Liver (tissue), 9 donors: ENCODE measurements around the gene GLIPR2. TPM values are rescaled to one million over a fixed set of nuclear protein-coding genes. Genes with fewer than 3 reads are reported as not detected.

Source experiments
- DNase-seq: peaks from one replicate; pipeline ENCODE4 v3.0.0-alpha.2; 2017; ENCODE audit warnings: low spot score
- H3K27ac ChIP-seq, 2 donors: one replicate each; pipeline ENCODE4 v1.7.0; 2013; ENCODE audit warnings: inconsistent platforms in 2 of 2, low read length in 2 of 2, control low read depth in 1 of 2, low read depth in 1 of 2, mild to moderate bottlenecking in 1 of 2
- H3K27me3 ChIP-seq, 4 donors: one replicate each; pipeline versions ENCODE4 v1.6.1 to v1.7.0; 2013; ENCODE audit warnings: low read length in 3 of 4, inconsistent platforms in 1 of 4, mild to moderate bottlenecking in 1 of 4, moderate library complexity in 1 of 4; ENCODE audit not compliant: control insufficient read depth in 4 of 4, insufficient read depth in 4 of 4
- H3K36me3 ChIP-seq, 4 donors: one replicate each; pipeline versions ENCODE4 v1.6.1 to v1.7.0; 2013; ENCODE audit warnings: low read length in 3 of 4, mild to moderate bottlenecking in 3 of 4, low read depth in 1 of 4, moderate library complexity in 1 of 4; ENCODE audit not compliant: control insufficient read depth in 4 of 4, insufficient read depth in 3 of 4
- H3K4me1 ChIP-seq, 4 donors: one replicate each; pipeline versions ENCODE4 v1.6.1 to v1.7.0; 2013; ENCODE audit warnings: low read length in 3 of 4, mild to moderate bottlenecking in 3 of 4, moderate library complexity in 1 of 4; ENCODE audit not compliant: control insufficient read depth in 4 of 4, insufficient read depth in 4 of 4
- H3K4me3 ChIP-seq, 3 donors: one replicate each; pipeline versions ENCODE4 v1.6.1 to v1.7.0; 2013; ENCODE audit warnings: low read length in 3 of 3, control low read depth in 1 of 3, low read depth in 1 of 3, mild to moderate bottlenecking in 1 of 3
- H3K9ac ChIP-seq, 2 donors: one replicate each; pipeline ENCODE4 v1.7.0; 2013; ENCODE audit warnings: low read length in 2 of 2, mild to moderate bottlenecking in 2 of 2, moderate library complexity in 2 of 2, control low read depth in 1 of 2, low read depth in 1 of 2
- H3K9me3 ChIP-seq, 4 donors: one replicate each; pipeline versions ENCODE4 v1.6.1 to v1.7.0; 2013; ENCODE audit warnings: low read length in 3 of 4; ENCODE audit not compliant: control insufficient read depth in 4 of 4
- ATF3 ChIP-seq: IDR thresholded peaks from 2 replicates; pipeline ENCODE4 v1.6.1; 2016; ENCODE audit warnings: antibody characterized with exemption
- EGR1 ChIP-seq, 2 donors: IDR thresholded peaks; 2 replicates each; pipeline ENCODE4 v1.6.1; 2016 to 2018; ENCODE audit warnings: antibody characterized with exemption in 2 of 2, low read depth in 2 of 2
- FOXA1 ChIP-seq: IDR thresholded peaks from 2 replicates; pipeline ENCODE4 v1.6.1; 2016; ENCODE audit warnings: antibody characterized with exemption
- FOXA2 ChIP-seq: IDR thresholded peaks from 2 replicates; pipeline ENCODE4 v1.6.1; 2016; ENCODE audit warnings: antibody characterized with exemption
- GABPA ChIP-seq, 2 donors: IDR thresholded peaks in 1 of 2; conservative IDR thresholded peaks in 1 of 2; 2 replicates each; pipeline ENCODE4 v1.6.1; 2016; ENCODE audit warnings: antibody characterized with exemption in 2 of 2, mild to moderate bottlenecking in 1 of 2, moderate library complexity in 1 of 2
- HNF4A ChIP-seq, 2 donors: conservative IDR thresholded peaks; 2 replicates each; pipeline ENCODE4 v1.6.1; 2016; ENCODE audit warnings: antibody characterized with exemption in 2 of 2, mild to moderate bottlenecking in 2 of 2
- HNF4G ChIP-seq: IDR thresholded peaks from 2 replicates; pipeline ENCODE4 v1.6.1; 2016; ENCODE audit warnings: antibody characterized with exemption
- JUND ChIP-seq, 2 donors: IDR thresholded peaks; 2 replicates each; pipeline ENCODE4 v1.6.1; 2016; ENCODE audit warnings: antibody characterized with exemption in 2 of 2
- MAX ChIP-seq: IDR thresholded peaks from 2 replicates; pipeline ENCODE4 v1.6.1; 2016; ENCODE audit warnings: antibody characterized with exemption
- NR2F2 ChIP-seq: IDR thresholded peaks from 2 replicates; pipeline ENCODE4 v1.6.1; 2016; ENCODE audit warnings: antibody characterized with exemption
- RAD21 ChIP-seq, 2 donors: IDR thresholded peaks; 2 replicates each; pipeline ENCODE4 v1.6.1; 2016; ENCODE audit warnings: antibody characterized with exemption in 2 of 2, mild to moderate bottlenecking in 2 of 2
- RXRA ChIP-seq, 2 donors: IDR thresholded peaks; 2 replicates each; pipeline ENCODE4 v1.6.1; 2017 to 2018; ENCODE audit warnings: antibody characterized with exemption in 2 of 2, mild to moderate bottlenecking in 1 of 2
- SP1 ChIP-seq: IDR thresholded peaks from 2 replicates; pipeline ENCODE4 v1.6.1; 2018; ENCODE audit warnings: antibody characterized with exemption, mild to moderate bottlenecking
- TAF1 ChIP-seq: conservative IDR thresholded peaks from 2 replicates; pipeline ENCODE4 v1.6.1; 2016; ENCODE audit warnings: antibody characterized with exemption, mild to moderate bottlenecking
- YY1 ChIP-seq: IDR thresholded peaks from 2 replicates; pipeline ENCODE4 v1.6.1; 2016; ENCODE audit warnings: antibody characterized with exemption, mild to moderate bottlenecking
- ZBTB33 ChIP-seq: IDR thresholded peaks from 2 replicates; pipeline ENCODE4 v1.6.1; 2016; ENCODE audit warnings: antibody characterized with exemption
- WGBS: extraction: QIAGEN DNeasy Blood & Tissue Kit; methylation state at CpG from one replicate; pipeline ENCODE4 v1.1.7; 2013; 5-methylcytosine and 5-hydroxymethylcytosine counted together
- polyA plus RNA-seq, 2 donors: library from polyadenylated mRNA; stranded (reverse) in 1 of 2; unstranded in 1 of 2; fragments of 200-250 nt in 1 of 2; fragments of >200 nt in 1 of 2; fragmentation: Nextera tagmentation in 1 of 2; extraction: Ambion mirVana in 1 of 2; gene quantifications; one replicate each; pipeline versions ENCODE4 v1.2.1 to v1.2.3, GENCODE V29; 2013 to 2015
- total RNA-seq, 2 donors: library from RNA; depleted of rRNA; stranded (reverse); fragments of >200 nt; gene quantifications; one replicate each; pipeline ENCODE4 v1.2.3, GENCODE V29; 2014
- TF ChIP-seq, protein P1 (sequence below): fragments of 150-350 bp; IDR thresholded peaks from 2 replicates; pipeline ENCODE4 v1.5.1; 2017; ENCODE audit warnings: improper control_type of control experiment, low read depth, low read length; ENCODE audit not compliant: missing input control
- TF ChIP-seq, protein P2 (sequence below): IDR thresholded peaks from 2 replicates; pipeline ENCODE4 v1.6.1; 2016; ENCODE audit warnings: antibody characterized with exemption, mild to moderate bottlenecking
- donor health status: healthy.
- donor health status: healthy.
- donor health status: healthy.
- donor health status: healthy.
- donor health status: healthy.

Gene GLIPR2
- total and polyA plus RNA-seq, 4 donors = 1.7 to 17.6 (median 2.9) TPM

DNA sequence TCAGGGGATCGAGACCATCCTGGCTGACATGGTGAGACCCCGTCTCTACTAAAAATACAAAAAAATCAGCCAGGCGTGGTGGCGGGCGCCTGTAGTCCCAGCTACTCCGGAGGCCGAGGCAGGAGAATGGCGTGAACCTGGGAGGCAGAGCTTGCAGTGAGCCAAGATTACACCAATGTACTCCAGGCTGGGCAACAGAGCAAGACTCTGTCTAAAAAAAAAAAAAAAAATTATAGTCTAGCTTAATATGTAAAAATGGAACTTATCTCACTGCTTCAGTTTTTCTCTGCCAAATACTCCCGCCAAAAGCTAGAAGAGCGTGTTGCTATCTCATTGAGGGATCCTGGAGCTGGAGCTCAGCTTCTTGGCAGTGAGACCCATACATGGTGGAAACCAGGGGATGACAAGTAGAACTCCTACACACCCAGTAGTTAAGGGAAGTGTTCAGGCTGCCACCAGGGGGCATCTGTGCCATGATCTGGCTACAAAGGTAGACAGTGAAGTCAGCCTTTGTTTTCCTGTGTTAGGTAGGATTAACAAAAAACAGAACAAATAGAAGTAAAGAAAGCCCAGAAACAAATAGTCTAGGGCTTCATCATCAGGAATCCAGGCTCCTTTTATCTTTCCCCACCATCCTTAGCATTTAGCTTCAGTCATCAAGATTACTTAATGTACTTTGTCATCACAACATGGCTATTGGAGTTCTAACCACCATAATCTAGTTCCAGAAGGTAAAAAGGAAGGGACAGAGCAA is 33.6 kb upstream of the GLIPR2 start:
- Histone ChIP-seq H3K4me3 (no peak overlapping the region), H3K4me1 (peaks cover 0 to 6% (median 3%) of the 10 kb centered on the region in 4 donors), H3K9me3 (no peaks in the 10 kb centered on the region), H3K36me3 (no peaks in the 10 kb centered on the region), H3K9ac (peak overlapping the region in 1 of 2 donors; percentile 14), H3K27me3 (no peaks in the 10 kb centered on the region), H3K27ac (no peak overlapping the region)
- WGBS = 86% methylated on average over 10 of the region's 10 CpGs
- no peak for TF ChIP-seq YY1
- TF ChIP-seq ZBTB33 = no peak
- TF ChIP-seq ATF3 = no peak
- no peak for TF ChIP-seq MAX
- TF ChIP-seq HNF4G = no peak
- TF ChIP-seq RAD21 (IDR thresholded peaks at IDR 0.05) = peak; percentile 77 to 90
- no peak for TF ChIP-seq NR2F2
- TF ChIP-seq, protein P1, sequence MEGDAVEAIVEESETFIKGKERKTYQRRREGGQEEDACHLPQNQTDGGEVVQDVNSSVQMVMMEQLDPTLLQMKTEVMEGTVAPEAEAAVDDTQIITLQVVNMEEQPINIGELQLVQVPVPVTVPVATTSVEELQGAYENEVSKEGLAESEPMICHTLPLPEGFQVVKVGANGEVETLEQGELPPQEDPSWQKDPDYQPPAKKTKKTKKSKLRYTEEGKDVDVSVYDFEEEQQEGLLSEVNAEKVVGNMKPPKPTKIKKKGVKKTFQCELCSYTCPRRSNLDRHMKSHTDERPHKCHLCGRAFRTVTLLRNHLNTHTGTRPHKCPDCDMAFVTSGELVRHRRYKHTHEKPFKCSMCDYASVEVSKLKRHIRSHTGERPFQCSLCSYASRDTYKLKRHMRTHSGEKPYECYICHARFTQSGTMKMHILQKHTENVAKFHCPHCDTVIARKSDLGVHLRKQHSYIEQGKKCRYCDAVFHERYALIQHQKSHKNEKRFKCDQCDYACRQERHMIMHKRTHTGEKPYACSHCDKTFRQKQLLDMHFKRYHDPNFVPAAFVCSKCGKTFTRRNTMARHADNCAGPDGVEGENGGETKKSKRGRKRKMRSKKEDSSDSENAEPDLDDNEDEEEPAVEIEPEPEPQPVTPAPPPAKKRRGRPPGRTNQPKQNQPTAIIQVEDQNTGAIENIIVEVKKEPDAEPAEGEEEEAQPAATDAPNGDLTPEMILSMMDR = peak; percentile 71
- no peak for TF ChIP-seq TAF1
- peak; percentile 84 for DNase-seq

- WGBS = 86% methylated on average over 2 of the region's 2 CpGs
- TF ChIP-seq EGR1 (IDR thresholded peaks at IDR 0.05; ENCODE audit: low read depth in 2 of 2) (no peak), SP1 (no peak), GABPA (IDR thresholded peaks at IDR 0.05 in 1 of 2, conservative IDR thresholded peaks at IDR 0.05 in 1 of 2) (no peak), RAD21 (IDR thresholded peaks at IDR 0.05) (no peak), HNF4A (conservative IDR thresholded peaks at IDR 0.05) (no peak), FOXA1 (no peak), YY1 (no peak), RXRA (IDR thresholded peaks at IDR 0.05) (no peak), JUND (IDR thresholded peaks at IDR 0.05) (no peak), ATF3 (no peak), MAX (no peak), NR2F2 (no peak), ZBTB33 (no peak), FOXA2 (no peak)
- TF ChIP-seq, protein P2, sequence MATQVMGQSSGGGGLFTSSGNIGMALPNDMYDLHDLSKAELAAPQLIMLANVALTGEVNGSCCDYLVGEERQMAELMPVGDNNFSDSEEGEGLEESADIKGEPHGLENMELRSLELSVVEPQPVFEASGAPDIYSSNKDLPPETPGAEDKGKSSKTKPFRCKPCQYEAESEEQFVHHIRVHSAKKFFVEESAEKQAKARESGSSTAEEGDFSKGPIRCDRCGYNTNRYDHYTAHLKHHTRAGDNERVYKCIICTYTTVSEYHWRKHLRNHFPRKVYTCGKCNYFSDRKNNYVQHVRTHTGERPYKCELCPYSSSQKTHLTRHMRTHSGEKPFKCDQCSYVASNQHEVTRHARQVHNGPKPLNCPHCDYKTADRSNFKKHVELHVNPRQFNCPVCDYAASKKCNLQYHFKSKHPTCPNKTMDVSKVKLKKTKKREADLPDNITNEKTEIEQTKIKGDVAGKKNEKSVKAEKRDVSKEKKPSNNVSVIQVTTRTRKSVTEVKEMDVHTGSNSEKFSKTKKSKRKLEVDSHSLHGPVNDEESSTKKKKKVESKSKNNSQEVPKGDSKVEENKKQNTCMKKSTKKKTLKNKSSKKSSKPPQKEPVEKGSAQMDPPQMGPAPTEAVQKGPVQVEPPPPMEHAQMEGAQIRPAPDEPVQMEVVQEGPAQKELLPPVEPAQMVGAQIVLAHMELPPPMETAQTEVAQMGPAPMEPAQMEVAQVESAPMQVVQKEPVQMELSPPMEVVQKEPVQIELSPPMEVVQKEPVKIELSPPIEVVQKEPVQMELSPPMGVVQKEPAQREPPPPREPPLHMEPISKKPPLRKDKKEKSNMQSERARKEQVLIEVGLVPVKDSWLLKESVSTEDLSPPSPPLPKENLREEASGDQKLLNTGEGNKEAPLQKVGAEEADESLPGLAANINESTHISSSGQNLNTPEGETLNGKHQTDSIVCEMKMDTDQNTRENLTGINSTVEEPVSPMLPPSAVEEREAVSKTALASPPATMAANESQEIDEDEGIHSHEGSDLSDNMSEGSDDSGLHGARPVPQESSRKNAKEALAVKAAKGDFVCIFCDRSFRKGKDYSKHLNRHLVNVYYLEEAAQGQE = no peak
These were observed 27.5 kb upstream of the GLIPR2 start for GRCh38 chr9:36109071-36109470.

More at GRCh38 chr9:36109071-36109470, 27.5 kb upstream of the GLIPR2 start:
- no peak overlapping the region for H3K4me3 ChIP-seq
- H3K9ac ChIP-seq = no peak overlapping the region
- no peaks in the 10 kb centered on the region for H3K4me1 ChIP-seq
- no peak overlapping the region for H3K27ac ChIP-seq
- DNase-seq = no peak
- peaks cover 0 to 2% (median 0%) of the 10 kb centered on the region in 4 donors for H3K36me3 ChIP-seq
- no peaks in the 10 kb centered on the region for H3K9me3 ChIP-seq
- no peaks in the 10 kb centered on the region for H3K27me3 ChIP-seq
